OCI-LY3 (cell line): Measurements from ENCODE around the gene EHBP1.

Experiments used
- EZH2phosphoT487 ChIP-seq: fragments of 200-600 bp; shearing (Covaris generic); IDR thresholded peaks from 2 replicates; pipeline ENCODE4 v1.6.1; 2018; ENCODE audit warnings: antibody characterized with exemption, mixed run types, low read depth
- TF ChIP-seq, protein P1 (sequence below): fragments of 200-600, 300-600 bp; sonication (generic); IDR thresholded peaks from 2 replicates; pipeline ENCODE4 v1.5.1; 2014; ENCODE audit warnings: antibody characterized with exemption, low read length, low read depth

DNA sequence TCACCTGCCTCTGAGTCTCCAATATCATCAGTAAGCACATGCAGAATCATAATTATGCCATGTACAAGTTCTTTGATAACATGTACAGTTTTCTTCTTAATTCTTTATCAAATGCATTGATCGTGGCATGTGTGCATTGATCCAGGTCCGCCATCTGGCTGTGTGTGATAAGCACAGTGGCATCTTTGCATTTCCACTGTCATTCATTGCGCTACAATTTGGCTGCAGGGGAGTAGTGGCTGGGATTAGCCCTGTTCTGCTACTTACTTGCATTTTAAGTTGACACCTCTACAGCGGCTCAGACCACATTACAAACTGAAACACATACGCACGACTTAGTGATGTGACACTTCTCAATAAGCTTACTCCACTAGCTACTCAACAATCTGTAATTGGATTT lies 261.5 kb downstream of the EHBP1 start:
- TF ChIP-seq, protein P1, sequence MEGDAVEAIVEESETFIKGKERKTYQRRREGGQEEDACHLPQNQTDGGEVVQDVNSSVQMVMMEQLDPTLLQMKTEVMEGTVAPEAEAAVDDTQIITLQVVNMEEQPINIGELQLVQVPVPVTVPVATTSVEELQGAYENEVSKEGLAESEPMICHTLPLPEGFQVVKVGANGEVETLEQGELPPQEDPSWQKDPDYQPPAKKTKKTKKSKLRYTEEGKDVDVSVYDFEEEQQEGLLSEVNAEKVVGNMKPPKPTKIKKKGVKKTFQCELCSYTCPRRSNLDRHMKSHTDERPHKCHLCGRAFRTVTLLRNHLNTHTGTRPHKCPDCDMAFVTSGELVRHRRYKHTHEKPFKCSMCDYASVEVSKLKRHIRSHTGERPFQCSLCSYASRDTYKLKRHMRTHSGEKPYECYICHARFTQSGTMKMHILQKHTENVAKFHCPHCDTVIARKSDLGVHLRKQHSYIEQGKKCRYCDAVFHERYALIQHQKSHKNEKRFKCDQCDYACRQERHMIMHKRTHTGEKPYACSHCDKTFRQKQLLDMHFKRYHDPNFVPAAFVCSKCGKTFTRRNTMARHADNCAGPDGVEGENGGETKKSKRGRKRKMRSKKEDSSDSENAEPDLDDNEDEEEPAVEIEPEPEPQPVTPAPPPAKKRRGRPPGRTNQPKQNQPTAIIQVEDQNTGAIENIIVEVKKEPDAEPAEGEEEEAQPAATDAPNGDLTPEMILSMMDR, result no peak
- no peak for TF ChIP-seq EZH2phosphoT487
